Esophagus muscularis mucosa (tissue), 4 donors: ENCODE data around the gene EGLN2. TPM values are rescaled to one million over a fixed set of nuclear protein-coding genes. Genes with fewer than 3 reads are reported as not detected.
"Not testable (repeated sequence)": the region's sequence is repeated elsewhere in the genome, so short reads cannot be mapped to it uniquely, and the experiment has no call there.

Source experiments
- DNase-seq: peaks from one replicate; pipeline ENCODE4 v3.0.0-alpha.2; 2017; ENCODE audit errors: extremely low spot score
- H3K27ac ChIP-seq, 4 donors: fragments of 200-600 bp; sonication (generic); replicated peaks in 1 of 4; 1 replicate in 3 of 4; 2 replicates in 1 of 4; pipeline ENCODE4 v1.5.1; 2016 to 2019; ENCODE audit warnings: mild to moderate bottlenecking in 1 of 4
- H3K27me3 ChIP-seq, 4 donors: fragments of 200-600 bp; sonication (generic); one replicate each; pipeline versions ENCODE4 v1.5.1 to v1.6.0; 2016 to 2019
- H3K36me3 ChIP-seq, 4 donors: fragments of 200-600 bp; sonication (generic); one replicate each; pipeline ENCODE4 v1.5.1; 2016 to 2019
- H3K4me1 ChIP-seq, 4 donors: fragments of 200-600 bp; sonication (generic); one replicate each; pipeline ENCODE4 v1.5.1; 2016 to 2019
- H3K4me3 ChIP-seq, 4 donors: fragments of 200-600 bp; sonication (generic); 1 replicate in 2 of 4; 2 replicates in 2 of 4; pipeline ENCODE4 v1.5.1; 2016 to 2019; ENCODE audit warnings: mild to moderate bottlenecking in 4 of 4, moderate library complexity in 1 of 4
- H3K9me3 ChIP-seq, 4 donors: fragments of 200-600 bp; sonication (generic); 1 replicate in 3 of 4; 2 replicates in 1 of 4; pipeline ENCODE4 v1.5.1; 2016 to 2019
- CTCF ChIP-seq, 3 experiments: fragments of 200-600 bp in 2 of 3; fragments of 450-650 bp in 1 of 3; sonication (generic) in 2 of 3; IDR thresholded peaks; one replicate each; pipeline ENCODE4 v1.5.1; 2017 to 2019; ENCODE audit warnings: antibody characterized with exemption in 3 of 3, mild to moderate bottlenecking in 2 of 3, moderate library complexity in 1 of 3
- EP300 ChIP-seq: sonication (generic); formaldehyde crosslinking; IDR thresholded peaks from one replicate; pipeline ENCODE4 v1.6.1; 2017; ENCODE audit warnings: antibody characterized with exemption
- POLR2A ChIP-seq: fragments of 450-650 bp; IDR thresholded peaks from one replicate; pipeline ENCODE4 v1.6.1; 2017; ENCODE audit warnings: antibody characterized with exemption, moderate library complexity, mild to moderate bottlenecking, low read depth
- POLR2AphosphoS5 ChIP-seq, 2 donors: sonication (generic); formaldehyde crosslinking; IDR thresholded peaks; one replicate each; pipeline ENCODE4 v1.6.1; 2017; ENCODE audit warnings: antibody characterized with exemption in 2 of 2
- WGBS: methylation state at CpG from one replicate; pipeline ENCODE4 v1.1.5; 2018; 5-methylcytosine and 5-hydroxymethylcytosine counted together
- intact Hi-C: fragments of 100-400 bp; cut with DNase I; formaldehyde crosslinking; loops from one replicate; pipeline ENCODE4 v1.15.1; 2023
- total RNA-seq, 4 donors: library from RNA; depleted of rRNA; stranded (reverse); fragments of >200 nt; gene quantifications; one replicate each; pipeline versions ENCODE4 v1.1.0 to v1.2.1, GENCODE V29; 2016

Gene EGLN2
- total RNA-seq, 4 donors from 2014 or later: 93.1 to 131 (median 101) TPM

DNA sequence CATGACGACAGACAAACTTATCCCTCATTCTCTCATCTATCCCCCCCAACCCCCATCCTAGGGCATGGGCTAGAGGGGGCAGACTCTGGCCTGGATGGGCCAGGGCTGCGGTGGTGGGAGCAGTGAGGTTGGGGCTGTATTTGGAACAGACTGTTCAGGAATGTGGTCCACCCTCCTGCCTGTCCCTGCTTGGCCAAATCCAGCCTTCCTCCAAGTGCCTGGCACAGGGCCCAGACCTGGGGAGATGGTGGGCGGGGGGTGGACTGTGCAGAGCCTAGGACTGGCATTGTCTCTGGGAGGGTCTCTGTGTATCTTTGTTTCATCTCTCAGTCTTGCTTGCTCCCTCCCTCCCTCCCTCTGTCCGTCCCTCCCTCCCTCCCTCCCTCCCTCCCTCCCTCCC, 14.2 kb downstream of the EGLN2 start:
- Histone ChIP-seq H3K27me3 (no peaks in the 10 kb centered on the region), H3K4me1 (peaks cover 41 to 55% (median 54%) of the 10 kb centered on the region in 4 donors), H3K36me3 (peaks cover 0 to 18% (median 15%) of the 10 kb centered on the region in 4 donors), H3K9me3 (no peaks in the 10 kb centered on the region), H3K4me3 (no peak overlapping the region), H3K27ac (peak overlapping the region in 1 of 4 donors; percentile 36)
- 29% methylated on average over 4 of the region's 4 CpGs for WGBS
- no peak for DNase-seq
- TF ChIP-seq POLR2AphosphoS5 (IDR thresholded peaks at IDR 0.05) (no peak), CTCF (IDR thresholded peaks at IDR 0.05) (no peak), POLR2A (no peak), EP300 (no peak)
- intact Hi-C loops: no loop called here

GRCh38 chr19:40815223-40815622, 16.2 kb downstream of the EGLN2 start:
- no peak for DNase-seq
- Histone ChIP-seq H3K9me3 (no peaks in the 10 kb centered on the region), H3K27me3 (no peaks in the 10 kb centered on the region), H3K27ac (no peak overlapping the region), H3K4me3 (no peak overlapping the region), H3K4me1 (peaks cover 36 to 55% (median 53%) of the 10 kb centered on the region in 4 donors), H3K36me3 (no peaks in the 10 kb centered on the region)
- intact Hi-C loops: loop anchor here (5.0 kb wide), 1 partner anchor 63 kb away; the partner anchor contains the start of genes ACTMAP and SNRPA
- no peak for TF ChIP-seq EP300
- TF ChIP-seq POLR2AphosphoS5 (IDR thresholded peaks at IDR 0.05): no peak
- no peak for TF ChIP-seq POLR2A
- no peak for TF ChIP-seq CTCF (IDR thresholded peaks at IDR 0.05)
- 73% methylated on average over 4 of the region's 4 CpGs for WGBS

DNA sequence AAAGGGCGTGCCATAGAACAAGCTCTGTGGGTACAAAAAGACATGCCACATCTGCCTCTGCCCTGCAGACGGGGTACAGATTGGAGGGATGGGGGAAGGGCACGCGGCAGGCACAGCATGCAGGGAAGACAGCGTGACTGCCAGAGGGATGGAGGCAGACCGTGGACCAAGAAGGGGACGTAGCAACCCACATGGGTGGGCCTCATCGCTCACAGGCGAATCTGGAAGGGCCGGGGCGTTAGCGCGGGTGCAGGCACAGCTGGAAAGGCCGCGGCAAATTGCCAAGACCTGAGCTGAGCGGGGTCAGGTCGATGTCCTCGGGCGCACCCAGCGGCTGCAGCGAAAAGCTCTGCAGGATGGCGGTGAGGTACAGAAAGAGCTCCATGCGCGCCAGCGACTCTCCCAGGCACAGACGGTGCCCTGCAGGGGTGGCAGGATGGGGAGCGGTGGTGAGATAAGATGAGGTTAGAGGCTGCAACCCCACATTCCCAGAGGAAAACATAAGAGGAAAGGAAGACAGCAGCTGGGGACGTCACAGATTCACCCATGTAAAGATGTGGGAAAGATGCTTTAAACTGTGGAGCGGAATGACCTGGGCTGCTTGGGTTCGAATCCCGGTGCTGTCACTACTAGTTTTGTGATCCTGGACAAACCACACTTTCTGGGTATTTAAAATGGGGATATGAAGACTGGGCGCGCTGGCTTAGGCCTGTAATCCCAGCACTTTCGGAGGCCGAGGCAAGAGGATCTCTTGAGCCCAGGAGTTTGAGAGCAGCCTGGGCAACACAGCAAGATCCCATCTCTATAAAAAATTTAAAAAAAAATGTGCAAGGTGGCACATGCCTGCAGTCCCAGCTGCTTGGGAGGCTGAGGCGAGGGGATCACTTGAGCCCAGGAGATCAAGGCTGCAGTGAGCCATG, 19.7 kb downstream of the EGLN2 start:
- intact Hi-C loops: loop anchor here (2.0 to 5.0 kb wide), 2 partner anchors 66 to 156 kb away; partner anchors contain the start of genes ACTMAP and SNRPA
- not testable (repeated sequence) for H3K36me3 ChIP-seq, H3K27me3 ChIP-seq, H3K9me3 ChIP-seq
- WGBS: 39% methylated on average over 23 of the region's 36 CpGs
- Histone ChIP-seq H3K27ac (peak overlapping the region in 2 of 4 donors; percentile 40 to 73), H3K4me3 (peak overlapping the region; percentile 24 to 40 (median 39)), H3K4me1 (peaks cover 22 to 36% (median 23%) of the 10 kb centered on the region in 4 donors)
- TF ChIP-seq CTCF (IDR thresholded peaks at IDR 0.05) (peak; percentile 10 to 44 (median 32)), POLR2AphosphoS5 (IDR thresholded peaks at IDR 0.05) (peak; percentile 11 to 27)
- DNase-seq: peak; percentile 91

DNA sequence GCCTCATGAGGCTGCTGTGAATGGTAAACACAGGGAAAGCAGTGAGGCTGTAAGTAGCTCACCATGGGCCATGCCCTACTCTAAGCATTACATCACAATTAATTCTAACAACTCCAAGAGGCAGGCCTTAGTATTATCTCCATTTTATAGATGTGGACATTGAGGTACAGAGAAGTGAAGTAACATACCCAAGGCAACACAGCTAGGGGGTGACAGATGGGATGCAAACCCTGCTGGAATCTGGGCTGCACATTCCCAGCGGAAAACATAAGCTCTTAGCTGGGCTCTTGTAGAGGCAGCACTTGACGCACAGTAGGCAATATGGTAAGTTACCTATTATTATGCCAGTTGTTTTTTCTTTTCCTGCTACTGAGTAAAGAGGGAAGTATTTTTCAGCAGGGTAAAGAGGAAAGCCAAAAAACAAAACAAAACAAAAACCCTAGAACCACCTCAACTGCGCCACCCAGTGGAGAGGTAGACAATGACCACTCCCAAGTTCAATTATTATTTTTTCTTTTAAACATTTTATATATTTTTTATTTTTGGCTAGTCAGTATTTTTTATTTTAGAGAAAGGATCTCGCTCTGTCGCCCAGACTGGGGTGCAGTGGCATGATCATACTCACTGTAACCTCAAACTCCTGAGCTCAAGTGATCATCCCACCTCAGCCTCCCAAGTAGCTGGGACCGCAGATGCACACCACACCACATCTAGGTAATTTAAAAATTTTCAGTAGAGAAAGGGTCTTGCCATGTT, 20.7 kb downstream of the EGLN2 start:
- not testable (repeated sequence) for H3K4me3 ChIP-seq, H3K9me3 ChIP-seq, H3K36me3 ChIP-seq, H3K27me3 ChIP-seq
- intact Hi-C loops: loop anchor here (2.0 to 5.0 kb wide), 2 partner anchors 67 to 157 kb away; partner anchors contain the start of genes ACTMAP and SNRPA
- peak overlapping the region in 2 of 4 donors; percentile 40 to 73 for H3K27ac ChIP-seq
- peak; percentile 90 for DNase-seq
- H3K4me1 ChIP-seq: peaks cover 16 to 36% (median 23%) of the 10 kb centered on the region in 4 donors
- 44% methylated on average over 6 of the region's 6 CpGs for WGBS
- peak; percentile 83 to 87 (median 84) for TF ChIP-seq CTCF (IDR thresholded peaks at IDR 0.05)
